Stomach (tissue), 4 donors: ENCODE results near the gene PDPK1.
"Not testable (repeated sequence)": the region's sequence is repeated elsewhere in the genome, so short reads cannot be mapped to it uniquely, and the experiment has no call there.

Experiments used
- EP300 ChIP-seq: sonication (generic); formaldehyde crosslinking; IDR thresholded peaks from one replicate; pipeline ENCODE4 v1.6.1; 2017; ENCODE audit warnings: antibody characterized with exemption
- POLR2AphosphoS5 ChIP-seq, 3 donors: sonication (generic); formaldehyde crosslinking; IDR thresholded peaks; one replicate each; pipeline ENCODE4 v1.6.1; 2016; ENCODE audit warnings: antibody characterized with exemption in 3 of 3
- TF ChIP-seq, protein P1 (sequence below), 7 experiments: fragments of 450-650 bp in 4 of 7; fragments of 200-600 bp in 3 of 7; sonication (generic) in 3 of 7; IDR thresholded peaks; one replicate each; pipeline ENCODE4 v1.5.1; 2016 to 2019; ENCODE audit warnings: antibody characterized with exemption in 7 of 7, control low read depth in 2 of 7, mild to moderate bottlenecking in 1 of 7

DNA sequence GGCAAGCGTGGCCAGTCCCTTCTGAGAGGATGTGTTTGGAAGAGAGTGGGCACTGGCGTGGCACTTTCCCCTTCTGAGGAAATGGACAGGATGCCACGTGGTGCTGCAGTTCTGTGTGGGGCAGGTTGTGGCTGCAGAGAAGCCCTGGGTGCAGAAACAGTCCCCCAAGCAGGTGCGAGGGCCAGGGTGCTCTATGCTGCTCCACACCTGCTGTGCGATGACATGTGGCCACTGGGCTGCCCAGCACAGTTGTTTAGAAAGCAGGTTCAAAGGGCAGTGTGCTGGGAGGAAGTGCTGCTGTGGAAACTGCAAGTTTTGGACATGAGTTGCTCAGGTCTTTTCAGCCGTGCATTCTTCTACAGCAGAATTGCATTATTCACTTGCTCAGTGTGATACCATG lies 3.6 kb downstream of the PDPK1 start:
- TF ChIP-seq, protein P1, sequence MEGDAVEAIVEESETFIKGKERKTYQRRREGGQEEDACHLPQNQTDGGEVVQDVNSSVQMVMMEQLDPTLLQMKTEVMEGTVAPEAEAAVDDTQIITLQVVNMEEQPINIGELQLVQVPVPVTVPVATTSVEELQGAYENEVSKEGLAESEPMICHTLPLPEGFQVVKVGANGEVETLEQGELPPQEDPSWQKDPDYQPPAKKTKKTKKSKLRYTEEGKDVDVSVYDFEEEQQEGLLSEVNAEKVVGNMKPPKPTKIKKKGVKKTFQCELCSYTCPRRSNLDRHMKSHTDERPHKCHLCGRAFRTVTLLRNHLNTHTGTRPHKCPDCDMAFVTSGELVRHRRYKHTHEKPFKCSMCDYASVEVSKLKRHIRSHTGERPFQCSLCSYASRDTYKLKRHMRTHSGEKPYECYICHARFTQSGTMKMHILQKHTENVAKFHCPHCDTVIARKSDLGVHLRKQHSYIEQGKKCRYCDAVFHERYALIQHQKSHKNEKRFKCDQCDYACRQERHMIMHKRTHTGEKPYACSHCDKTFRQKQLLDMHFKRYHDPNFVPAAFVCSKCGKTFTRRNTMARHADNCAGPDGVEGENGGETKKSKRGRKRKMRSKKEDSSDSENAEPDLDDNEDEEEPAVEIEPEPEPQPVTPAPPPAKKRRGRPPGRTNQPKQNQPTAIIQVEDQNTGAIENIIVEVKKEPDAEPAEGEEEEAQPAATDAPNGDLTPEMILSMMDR (IDR thresholded peaks at IDR 0.05), result not testable (repeated sequence)
- not testable (repeated sequence) for TF ChIP-seq EP300; POLR2AphosphoS5 (IDR thresholded peaks at IDR 0.05)
